ENCODE data around the gene NKD1.

The NKD1 gene

GRCh38 chr16:50631249-50631984, 83.2 kb downstream of the NKD1 start:
- H4K20me1 ChIP-seq (ENCODE audit: insufficient read depth, low read length), result no peaks in the 10 kb centered on the region
- no peaks in the 10 kb centered on the region for H3K79me2 ChIP-seq (ENCODE audit: low read length)
- no peaks in the 10 kb centered on the region for H3K36me3 ChIP-seq (replicated peaks; ENCODE audit: low read depth, low read length)
- no peak overlapping the region for H3K27ac ChIP-seq (ENCODE audit: low read length)
- H3K4me3 ChIP-seq (ENCODE audit: low read length), result no peak overlapping the region
- H3K9me3 ChIP-seq (ENCODE audit: insufficient read depth, low read length), result no peaks in the 10 kb centered on the region
- H3K9ac ChIP-seq (ENCODE audit: low read length), result no peak overlapping the region
- H3K4me1 ChIP-seq (ENCODE audit: low read length), result peaks cover 13% of the 10 kb centered on the region
- no peak overlapping the region for H3K4me2 ChIP-seq (ENCODE audit: low read length)
- no peaks in the 10 kb centered on the region for H3K27me3 ChIP-seq (ENCODE audit: low read depth, low read length)
- no peak for TF ChIP-seq CTCF (IDR thresholded peaks at IDR 0.05; ENCODE audit: low read depth, low read length)
- no peak for TF ChIP-seq EZH2phosphoT487 (IDR thresholded peaks at IDR 0.05; ENCODE audit: low read depth)
- no peak overlapping the region for H2AFZ ChIP-seq (ENCODE audit: low read depth, low read length)

GRCh38 chr16:50631985-50632576, 83.9 kb downstream of the NKD1 start:
- Histone ChIP-seq H3K79me2 (ENCODE audit: low read length) (no peaks in the 10 kb centered on the region), H3K4me3 (ENCODE audit: low read length) (no peak overlapping the region), H3K9me3 (ENCODE audit: insufficient read depth, low read length) (no peaks in the 10 kb centered on the region), H4K20me1 (ENCODE audit: insufficient read depth, low read length) (no peaks in the 10 kb centered on the region), H3K36me3 (replicated peaks; ENCODE audit: low read depth, low read length) (no peaks in the 10 kb centered on the region), H3K4me2 (ENCODE audit: low read length) (no peak overlapping the region), H2AFZ (ENCODE audit: low read depth, low read length) (no peak overlapping the region), H3K27me3 (ENCODE audit: low read depth, low read length) (no peaks in the 10 kb centered on the region), H3K9ac (ENCODE audit: low read length) (no peak overlapping the region), H3K4me1 (ENCODE audit: low read length) (peaks cover 8% of the 10 kb centered on the region), H3K27ac (ENCODE audit: low read length) (no peak overlapping the region)
- TF ChIP-seq CTCF (IDR thresholded peaks at IDR 0.05; ENCODE audit: low read depth, low read length) (no peak), EZH2phosphoT487 (IDR thresholded peaks at IDR 0.05; ENCODE audit: low read depth) (no peak)

- H3K9ac ChIP-seq (ENCODE audit: low read length), result no peak overlapping the region
- no peak overlapping the region for H3K4me3 ChIP-seq (ENCODE audit: low read length)
- no peaks in the 10 kb centered on the region for H3K36me3 ChIP-seq (replicated peaks; ENCODE audit: low read depth, low read length)
- H3K9me3 ChIP-seq (ENCODE audit: insufficient read depth, low read length), result no peaks in the 10 kb centered on the region
- H3K27ac ChIP-seq (ENCODE audit: low read length), result no peak overlapping the region
- H3K4me1 ChIP-seq (ENCODE audit: low read length), result no peaks in the 10 kb centered on the region
- H3K79me2 ChIP-seq (ENCODE audit: low read length), result no peaks in the 10 kb centered on the region
- no peaks in the 10 kb centered on the region for H3K27me3 ChIP-seq (ENCODE audit: low read depth, low read length)
- H3K4me2 ChIP-seq (ENCODE audit: low read length), result no peak overlapping the region
- H2AFZ ChIP-seq (ENCODE audit: low read depth, low read length), result no peak overlapping the region
- no peaks in the 10 kb centered on the region for H4K20me1 ChIP-seq (ENCODE audit: insufficient read depth, low read length)
- no peak for TF ChIP-seq EZH2phosphoT487 (IDR thresholded peaks at IDR 0.05; ENCODE audit: low read depth)
- TF ChIP-seq CTCF (IDR thresholded peaks at IDR 0.05; ENCODE audit: low read depth, low read length), result 0 out of 2 replicates have a peak, but pooled peaks have one; percentile 11
Observed at GRCh38 chr16:50632927-50633800, 85.0 kb downstream of the NKD1 start.

- H3K27me3 ChIP-seq (ENCODE audit: low read depth, low read length), result no peaks in the 10 kb centered on the region
- H3K4me3 ChIP-seq (ENCODE audit: low read length), result no peak overlapping the region
- no peaks in the 10 kb centered on the region for H3K79me2 ChIP-seq (ENCODE audit: low read length)
- no peaks in the 10 kb centered on the region for H4K20me1 ChIP-seq (ENCODE audit: insufficient read depth, low read length)
- no peaks in the 10 kb centered on the region for H3K36me3 ChIP-seq (replicated peaks; ENCODE audit: low read depth, low read length)
- H3K9ac ChIP-seq (ENCODE audit: low read length), result no peak overlapping the region
- H2AFZ ChIP-seq (ENCODE audit: low read depth, low read length), result no peak overlapping the region
- no peak overlapping the region for H3K27ac ChIP-seq (ENCODE audit: low read length)
- TF ChIP-seq EZH2phosphoT487 (IDR thresholded peaks at IDR 0.05; ENCODE audit: low read depth) (no peak), CTCF (IDR thresholded peaks at IDR 0.05; ENCODE audit: low read depth, low read length) (no peak)
- no peak overlapping the region for H3K4me2 ChIP-seq (ENCODE audit: low read length)
- H3K4me1 ChIP-seq (ENCODE audit: low read length), result no peaks in the 10 kb centered on the region
- H3K9me3 ChIP-seq (ENCODE audit: insufficient read depth, low read length), result no peaks in the 10 kb centered on the region
Observed at GRCh38 chr16:50634090-50634489, 85.9 kb downstream of the NKD1 start.
